NOMO-1 treated with dmso at 0.1 percent for 144 hours (cell line): ENCODE measurements around the gene SMIM10L2A.
"Not testable (repeated sequence)": the region's sequence is repeated elsewhere in the genome, so short reads cannot be mapped to it uniquely, and the experiment has no call there.

Experiments
- DNase-seq: peaks from one replicate; lab custom pipeline; 2025; ENCODE audit not compliant: unreplicated experiment; lab: John Stamatoyannopoulos, UW

SMIM10L2A gene

DNA sequence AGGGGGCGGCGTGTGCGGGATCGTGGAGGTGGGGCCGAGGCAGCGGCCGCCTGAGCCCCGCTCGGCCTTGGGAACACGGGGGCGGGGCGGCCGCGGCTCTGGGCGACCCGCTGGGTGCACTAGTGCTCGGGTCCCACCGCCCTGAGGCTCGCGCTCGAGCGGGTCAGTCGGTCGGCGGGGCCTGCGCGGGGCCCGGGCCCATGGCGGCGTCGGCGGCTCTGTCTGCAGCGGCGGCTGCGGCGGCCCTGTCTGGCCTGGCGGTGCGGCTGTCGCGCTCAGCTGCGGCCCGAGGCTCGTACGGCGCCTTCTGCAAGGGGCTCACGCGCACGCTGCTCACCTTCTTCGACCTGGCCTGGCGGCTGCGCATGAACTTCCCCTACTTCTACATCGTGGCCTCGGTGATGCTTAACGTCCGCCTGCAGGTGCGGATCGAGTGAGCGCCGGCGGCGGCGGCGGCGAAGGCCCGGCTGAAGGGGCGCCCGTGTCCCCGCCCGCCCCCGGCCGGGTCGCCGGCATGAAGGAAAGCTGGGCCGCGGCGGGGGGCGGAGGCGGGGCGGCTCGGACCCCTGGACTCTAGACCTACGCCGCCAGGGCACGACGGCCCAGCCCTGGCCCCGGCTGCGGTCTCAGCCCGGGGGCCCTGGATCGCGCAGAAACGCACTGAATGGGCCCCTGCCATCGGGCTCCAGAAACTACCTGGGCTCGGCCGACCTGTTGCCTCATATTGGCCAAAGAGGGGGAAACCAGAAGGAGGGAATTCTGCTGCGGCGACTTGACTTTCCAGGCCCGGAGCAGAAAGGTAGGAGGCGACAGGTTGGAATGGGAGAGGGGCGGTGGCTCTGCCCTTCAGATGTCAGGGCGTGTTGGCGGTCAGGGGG is at the start of gene SMIM10L2A:
Gene SMIM10L2A, plus strand, starts transcription at position 13 of the 878 bp plus-strand sequence. Its CDS starts 188 bp downstream, at position 201.
- DNase-seq = no peak

DNA sequence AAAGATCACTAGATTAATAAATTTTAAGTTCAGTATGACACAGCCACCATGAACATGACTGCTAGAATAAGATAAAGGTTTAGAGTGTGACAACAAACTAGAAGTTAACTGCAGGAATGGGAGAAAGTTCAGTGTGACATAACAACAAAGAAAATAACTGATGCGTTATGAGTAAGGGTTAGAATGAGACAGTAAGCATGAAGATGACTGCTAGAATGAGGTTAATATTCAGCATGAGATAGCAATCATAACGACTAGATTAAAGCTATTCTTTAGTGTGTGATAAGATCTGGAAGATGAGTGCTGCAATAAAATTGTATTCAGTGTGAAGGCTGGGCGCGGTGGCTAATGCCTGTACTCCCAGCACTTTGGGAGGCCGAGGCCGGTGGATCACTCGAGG is 48.4 kb upstream of the SMIM10L2A start:
- DNase-seq = no peak

DNA sequence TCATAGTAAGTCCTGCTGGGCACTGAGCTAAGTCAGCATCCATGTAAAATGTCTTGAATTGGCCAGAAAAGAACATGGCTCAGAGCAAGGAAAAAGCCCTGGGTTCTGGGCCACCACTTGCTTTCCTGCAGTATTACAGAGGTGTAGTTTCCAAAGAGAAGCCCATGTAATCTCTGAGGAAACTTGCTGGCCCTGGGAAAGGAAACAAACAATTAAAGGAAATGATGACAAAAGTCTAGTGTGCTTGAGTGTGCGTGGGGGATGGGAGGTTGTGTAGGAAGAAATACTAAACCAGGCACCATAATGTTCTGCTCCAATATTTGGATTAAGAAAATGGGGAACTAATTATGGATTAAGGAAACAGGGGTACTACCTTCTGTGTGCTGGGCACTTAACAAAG is 39.5 kb upstream of the SMIM10L2A start:
- no peak for DNase-seq

DNA sequence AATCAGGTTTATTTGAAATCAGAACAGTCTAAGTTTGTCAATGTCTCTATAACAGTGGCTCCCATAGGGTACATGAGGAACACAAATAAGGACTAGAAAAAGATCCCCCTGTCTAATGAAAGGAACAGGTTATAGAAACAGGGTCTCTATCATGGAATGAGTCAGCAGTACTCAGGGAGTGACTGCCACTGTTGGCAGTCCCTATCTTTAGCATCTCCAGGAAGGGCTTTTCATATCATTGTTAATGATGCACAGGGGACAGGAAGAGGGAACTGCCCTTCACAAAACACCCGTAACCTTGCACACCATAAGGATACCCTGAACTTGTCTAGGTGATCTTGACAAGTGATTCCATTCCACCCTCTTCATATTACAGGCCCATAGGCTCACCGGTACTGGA is 38.5 kb upstream of the SMIM10L2A start:
- no peak for DNase-seq

DNA sequence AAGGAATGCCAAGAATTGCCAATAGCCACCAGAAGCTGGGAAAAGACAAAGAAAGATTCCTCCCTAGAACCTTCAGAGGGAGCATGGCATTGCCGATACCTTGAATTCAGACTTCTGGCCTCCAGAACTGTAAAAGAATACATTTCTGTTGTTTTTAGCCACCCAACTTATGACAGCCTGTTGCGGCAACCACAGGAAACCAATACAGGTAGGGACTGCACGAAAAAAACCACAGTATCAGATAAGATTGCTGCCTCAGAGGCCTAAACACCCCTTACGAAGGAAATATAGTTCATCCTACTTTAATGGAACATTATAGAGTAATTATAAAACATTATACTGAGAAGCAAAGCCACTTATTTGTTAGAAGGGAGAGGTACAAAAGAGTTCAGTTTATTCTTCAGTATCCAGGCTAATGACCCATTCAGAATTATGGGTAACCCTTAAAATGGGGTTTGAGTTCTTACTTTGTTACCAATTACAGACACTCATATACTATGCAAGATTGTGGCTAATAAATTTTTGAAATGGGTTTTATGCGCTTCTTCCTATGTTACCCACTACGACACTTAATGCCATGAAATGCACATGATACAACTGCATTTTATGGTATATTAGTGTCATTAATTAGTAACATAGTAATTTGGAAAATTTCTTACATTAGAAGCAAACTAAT is 37.4 kb upstream of the SMIM10L2A start:
- no peak for DNase-seq

DNA sequence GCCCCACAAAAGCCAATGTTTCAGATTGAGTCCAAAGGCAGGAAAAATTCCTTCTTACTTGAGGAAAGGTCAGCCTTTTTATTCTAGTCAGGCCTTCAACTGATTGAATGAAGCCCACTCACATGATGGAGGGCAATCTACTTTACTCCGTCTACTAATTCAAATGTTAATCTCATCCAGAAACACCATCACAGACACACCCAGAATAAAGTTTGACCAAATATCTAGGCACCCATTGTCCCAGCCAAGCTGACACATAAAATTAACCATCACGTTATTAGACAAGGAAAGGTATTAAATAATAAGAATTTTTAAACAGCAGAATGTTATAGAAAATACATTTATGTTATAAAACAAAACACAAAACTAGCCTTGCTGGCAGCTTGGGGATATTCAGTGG is 32.9 kb upstream of the SMIM10L2A start:
- DNase-seq = no peak

DNA sequence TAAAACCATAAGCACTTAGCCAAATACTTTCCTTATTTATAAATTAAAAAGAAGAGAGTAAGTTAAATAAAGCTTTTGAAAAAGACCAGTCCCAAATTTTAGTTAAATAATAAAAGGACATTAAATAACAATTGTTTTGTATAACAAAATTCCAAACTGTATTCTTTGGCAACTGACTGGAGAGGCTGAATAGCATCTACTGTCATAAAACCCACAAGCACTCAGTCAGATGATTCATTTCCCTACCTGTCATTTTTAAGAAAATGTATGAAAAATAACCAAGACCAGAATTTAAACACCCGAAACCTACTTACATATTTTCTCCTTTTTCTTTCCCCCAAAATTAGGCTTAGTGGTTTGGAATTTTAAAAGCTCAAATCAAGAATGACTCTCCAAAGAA is 32.5 kb upstream of the SMIM10L2A start:
- DNase-seq = no peak

DNA sequence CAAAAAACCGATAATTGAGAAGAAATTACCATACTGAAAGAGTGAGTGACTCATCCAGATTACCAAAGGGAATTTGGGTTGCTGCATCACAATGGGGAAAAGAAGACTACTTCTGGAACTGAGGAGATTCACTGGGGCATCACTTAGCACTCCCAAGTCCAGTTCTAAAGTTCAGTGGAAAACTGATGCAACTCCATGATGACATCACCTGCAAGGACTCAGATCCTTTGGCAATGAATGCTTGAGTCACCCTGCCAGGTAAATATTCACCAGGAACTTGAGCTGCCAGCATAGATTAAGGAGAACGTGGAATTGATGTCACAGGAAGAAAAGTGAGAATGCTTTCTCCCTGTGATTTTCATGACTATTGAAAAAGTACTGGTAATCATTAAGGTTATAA is 32.0 kb upstream of the SMIM10L2A start:
- no peak for DNase-seq

DNA sequence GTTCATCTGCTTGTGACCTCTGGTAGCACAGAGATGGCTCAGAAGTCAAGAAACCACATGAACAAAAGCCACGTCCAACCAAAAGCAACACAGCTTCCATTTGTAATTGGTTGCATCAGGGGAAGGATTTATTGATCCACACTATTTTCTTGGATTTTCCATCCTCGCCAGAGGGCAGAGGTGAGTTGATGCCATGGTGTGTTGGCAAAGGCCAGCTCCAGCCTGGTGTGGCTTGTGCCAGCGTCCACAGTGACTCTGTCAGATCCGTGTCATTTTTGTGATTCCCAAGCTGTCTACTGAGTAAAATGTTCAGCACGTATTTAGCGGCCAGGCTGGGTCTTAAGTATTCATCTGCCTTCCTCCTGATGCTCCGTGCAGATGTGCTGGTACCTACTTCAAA is 30.0 kb upstream of the SMIM10L2A start:
- no peak for DNase-seq

DNA sequence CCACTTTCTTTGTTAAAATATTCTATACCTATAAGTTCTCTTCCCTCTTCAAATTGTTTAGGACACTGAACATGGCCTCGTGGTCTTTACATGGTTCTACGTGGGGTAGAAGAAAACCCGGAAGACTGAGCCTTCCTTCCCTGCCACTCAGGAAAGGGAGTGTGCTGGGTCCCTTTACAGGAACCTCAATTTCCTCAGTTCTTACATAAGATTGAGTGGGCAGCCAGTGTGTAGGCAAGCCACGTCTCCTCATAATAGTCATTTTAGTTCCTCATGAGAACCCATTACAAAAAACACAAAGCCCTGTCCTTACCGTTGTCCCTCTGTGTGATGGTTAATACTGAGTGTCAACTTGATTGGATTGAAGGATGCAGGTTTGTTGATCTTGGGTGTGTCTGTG is 28.7 kb upstream of the SMIM10L2A start:
- DNase-seq = no peak

DNA sequence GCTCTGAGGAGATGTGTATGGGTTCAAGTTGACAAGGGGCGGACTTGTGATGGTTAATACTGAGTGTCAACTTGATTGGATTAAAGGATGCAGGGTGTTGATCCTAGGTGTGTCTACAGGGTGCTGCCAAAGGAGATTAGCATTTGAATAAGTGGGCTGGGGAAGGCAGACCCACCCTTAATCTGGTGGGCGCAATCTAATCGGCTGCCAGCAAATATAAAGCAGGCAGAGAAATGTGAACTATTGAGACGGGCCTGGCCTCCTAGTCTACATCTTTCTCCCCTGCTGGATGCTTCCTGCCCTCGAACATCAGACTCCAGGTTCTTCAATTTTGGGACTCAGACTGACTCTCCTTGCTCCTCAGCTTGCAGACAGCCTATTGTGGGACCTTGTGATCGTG is 26.7 kb upstream of the SMIM10L2A start:
- no peak for DNase-seq

DNA sequence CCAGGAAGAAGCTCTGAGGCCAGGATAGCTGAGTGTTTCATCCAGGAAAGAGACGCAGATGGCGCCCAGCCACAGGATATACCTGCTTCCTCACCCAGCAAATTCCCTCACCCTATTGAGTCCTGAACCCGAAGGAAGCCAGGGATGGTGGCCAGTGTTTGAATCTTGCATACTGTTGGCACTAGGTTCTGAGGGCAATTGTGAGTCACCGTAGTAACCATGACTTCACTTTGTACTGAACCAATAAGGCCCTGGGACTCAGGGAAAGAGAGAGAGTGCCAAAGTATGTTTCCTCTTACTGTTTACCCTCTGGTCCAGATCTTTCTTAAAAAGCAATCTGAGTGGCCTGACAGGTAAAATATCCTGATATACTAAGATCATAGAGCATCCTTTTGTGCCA is 25.6 kb upstream of the SMIM10L2A start:
- no peak for DNase-seq

DNA sequence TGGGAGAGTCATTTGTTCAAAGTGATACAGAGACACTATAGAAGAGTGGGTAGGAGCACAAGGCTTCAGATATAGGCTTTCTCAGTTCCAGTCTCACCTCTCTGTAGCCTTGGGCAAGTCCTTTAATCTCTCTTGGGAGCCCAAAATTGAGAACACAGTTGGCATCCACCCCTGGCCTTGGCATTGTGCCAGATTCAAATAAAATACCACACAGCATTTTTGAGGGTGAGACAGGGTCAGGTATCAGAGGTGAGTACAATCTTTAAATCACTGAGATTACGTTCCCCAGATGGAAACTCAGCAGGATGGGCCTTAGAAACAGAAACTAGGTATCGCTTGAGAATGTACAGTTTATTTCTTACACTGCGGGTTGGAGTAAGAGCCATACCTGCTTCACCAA is 25.2 kb upstream of the SMIM10L2A start:
- no peak for DNase-seq

DNA sequence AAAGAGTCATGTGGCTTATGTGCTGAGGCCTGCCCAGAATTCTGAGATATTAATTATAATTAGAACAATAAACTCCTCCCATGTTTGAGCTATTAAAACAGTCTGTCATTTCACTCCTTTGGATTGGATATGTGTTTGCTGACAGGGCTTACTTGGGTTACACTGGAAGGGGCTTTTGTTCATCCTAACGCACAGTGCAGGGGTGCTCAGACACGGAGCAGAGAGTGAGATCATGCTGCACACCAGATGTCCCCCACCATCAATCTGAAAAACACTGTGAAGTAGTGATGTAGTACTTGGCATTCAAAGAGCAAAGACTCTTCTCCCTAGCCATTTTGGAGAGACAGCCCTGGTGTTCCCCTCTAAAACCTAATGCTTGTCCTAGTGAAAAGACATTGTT is 24.1 kb upstream of the SMIM10L2A start:
- no peak for DNase-seq

DNA sequence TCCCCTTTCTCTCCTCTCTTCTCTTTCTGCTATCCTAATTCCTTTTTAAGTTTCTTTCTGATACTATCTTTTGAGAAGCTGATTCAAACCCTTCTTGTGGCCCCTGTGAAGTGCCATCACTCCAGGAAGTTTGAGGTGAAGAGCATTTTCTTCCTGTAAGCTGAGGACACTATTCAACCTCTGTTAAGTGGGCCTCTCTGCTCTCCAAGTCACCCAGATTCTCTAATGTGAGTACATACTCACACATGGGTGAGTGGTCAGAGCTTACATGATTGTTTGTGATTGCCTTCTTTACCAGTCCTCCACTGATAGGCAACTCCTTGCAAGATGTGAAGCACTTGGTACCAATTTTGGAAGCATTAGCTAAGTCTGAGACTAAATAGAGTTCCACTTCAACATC is 18.4 kb upstream of the SMIM10L2A start:
- no peak for DNase-seq

DNA sequence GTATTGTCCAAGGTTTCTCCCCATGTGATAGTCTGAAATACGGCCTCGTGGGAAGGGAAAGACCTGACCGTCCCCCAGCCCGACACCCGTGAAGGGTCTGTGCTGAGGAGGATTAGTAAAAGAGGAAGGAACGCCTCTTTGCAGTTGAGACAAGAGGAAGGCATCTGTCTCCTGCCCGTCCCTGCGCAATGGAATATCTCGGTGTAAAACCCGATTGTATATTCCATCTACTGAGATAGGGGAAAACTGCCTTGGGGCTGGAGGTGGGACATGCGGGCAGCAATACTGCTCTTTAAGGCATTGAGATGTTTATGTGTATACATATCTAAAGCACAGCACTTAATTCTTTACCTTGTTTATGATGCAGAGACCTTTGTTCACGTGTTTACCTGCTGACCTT is 15.3 kb upstream of the SMIM10L2A start:
- DNase-seq = not testable (repeated sequence)

DNA sequence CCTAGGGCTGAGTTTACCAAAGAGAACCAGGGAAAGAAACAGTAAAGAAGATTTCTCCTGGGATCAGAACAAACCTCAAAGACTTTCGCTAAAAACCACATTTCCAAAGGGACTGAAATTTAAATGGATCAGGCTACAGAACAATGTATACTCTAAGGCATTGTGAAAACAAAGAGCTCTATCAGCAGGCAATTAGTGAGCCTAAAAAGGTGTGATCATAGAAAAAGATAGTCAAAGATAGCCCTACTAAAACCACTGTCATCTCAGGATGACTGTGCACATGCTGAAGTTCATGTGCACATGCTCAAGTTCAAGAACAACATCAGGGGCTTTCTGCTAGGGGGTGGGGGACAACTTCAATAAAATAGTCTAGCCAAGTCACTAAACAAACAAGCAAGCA is 12.9 kb upstream of the SMIM10L2A start:
- DNase-seq = no peak

DNA sequence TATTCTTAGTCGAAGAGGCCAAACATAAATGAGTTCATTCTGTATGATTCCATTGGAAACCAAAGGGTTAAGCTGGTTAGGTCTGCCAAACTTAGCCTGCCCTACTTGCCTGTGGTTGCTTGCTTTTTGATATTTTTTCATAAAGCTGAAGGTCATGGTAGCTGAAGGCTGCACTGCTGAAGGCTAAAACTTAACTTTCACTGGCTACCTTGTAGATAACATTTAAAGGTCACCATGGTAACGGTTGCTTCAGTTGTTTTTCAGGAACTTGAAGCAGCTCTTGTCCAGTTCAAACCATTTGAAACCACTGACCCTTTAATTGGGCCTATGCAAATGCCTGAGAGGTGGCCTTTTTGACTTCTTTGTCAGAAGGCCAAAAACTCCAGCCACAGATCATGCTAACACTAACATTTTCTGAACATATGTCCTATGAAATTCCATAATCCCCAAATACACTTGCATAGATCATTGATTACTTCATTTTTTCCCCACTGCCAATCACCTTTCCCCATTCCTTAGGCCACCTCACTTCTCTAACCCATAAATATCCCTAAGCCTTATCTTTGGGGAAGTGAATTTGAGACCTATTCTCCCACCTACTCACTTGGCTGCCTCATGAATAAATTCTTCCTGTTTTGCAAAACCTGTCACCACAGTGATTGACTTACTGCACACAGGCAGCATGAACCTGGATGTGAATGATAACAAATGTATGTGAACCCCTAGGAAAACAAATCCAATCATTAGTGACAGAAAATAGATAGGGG is 10.7 kb upstream of the SMIM10L2A start:
- DNase-seq = no peak

DNA sequence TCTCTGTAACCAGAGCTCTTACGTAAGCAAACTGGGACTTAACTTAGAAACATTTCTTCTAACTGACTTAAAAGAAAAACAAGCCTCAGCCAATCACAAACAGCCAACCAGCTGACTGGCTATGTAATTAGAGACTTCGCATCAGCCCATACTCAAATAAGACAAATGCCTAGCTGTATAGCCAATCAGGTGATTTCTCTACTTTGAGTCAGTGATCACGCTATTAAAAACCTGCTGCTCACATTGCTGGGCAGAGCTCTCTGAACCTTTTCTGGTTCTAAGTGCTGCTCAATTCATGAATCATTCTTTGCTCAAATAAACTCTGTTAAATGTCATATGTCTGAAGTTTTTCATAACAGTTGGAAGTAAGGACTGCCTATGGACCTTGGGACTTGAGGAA is 9.9 kb upstream of the SMIM10L2A start:
- no peak for DNase-seq

DNA sequence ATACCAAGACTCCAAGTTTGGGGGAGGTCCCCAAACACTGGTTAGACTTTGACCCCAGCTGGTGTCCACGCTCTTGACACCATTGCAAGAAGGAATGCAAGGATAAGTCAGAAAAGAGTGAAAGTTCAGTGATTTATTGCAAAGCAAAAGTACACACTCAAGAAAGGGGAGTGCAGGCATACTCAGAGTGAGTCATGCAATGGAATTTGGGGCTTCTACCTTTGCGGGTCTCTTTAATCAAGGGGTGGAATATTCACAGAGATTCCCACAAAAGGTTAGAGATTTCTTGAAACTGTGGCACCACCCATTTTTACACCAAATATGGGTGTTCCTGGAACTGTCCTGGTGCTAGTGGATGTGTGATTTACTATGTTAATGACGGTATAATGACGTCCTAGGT is 5.2 kb upstream of the SMIM10L2A start:
- DNase-seq = no peak

DNA sequence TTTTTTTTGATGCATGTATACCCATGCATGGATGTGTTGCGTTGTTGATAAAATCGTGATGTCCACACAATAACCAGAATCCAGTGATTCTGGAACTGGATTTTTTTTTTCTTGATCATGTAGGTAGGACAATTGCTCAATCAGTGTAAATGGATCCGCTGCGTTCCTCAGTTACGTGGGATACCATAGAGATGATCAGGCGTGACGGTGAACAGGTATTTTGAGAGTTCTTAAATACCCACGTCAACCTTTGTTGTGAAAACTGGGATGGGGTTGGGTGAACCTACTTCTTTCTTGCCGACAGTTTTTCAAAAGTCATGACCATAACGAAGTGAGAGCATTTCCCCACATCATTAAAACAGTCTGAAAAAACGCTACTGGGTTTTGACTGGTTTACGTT is 913 bp upstream of the SMIM10L2A start:
- no peak for DNase-seq

DNA sequence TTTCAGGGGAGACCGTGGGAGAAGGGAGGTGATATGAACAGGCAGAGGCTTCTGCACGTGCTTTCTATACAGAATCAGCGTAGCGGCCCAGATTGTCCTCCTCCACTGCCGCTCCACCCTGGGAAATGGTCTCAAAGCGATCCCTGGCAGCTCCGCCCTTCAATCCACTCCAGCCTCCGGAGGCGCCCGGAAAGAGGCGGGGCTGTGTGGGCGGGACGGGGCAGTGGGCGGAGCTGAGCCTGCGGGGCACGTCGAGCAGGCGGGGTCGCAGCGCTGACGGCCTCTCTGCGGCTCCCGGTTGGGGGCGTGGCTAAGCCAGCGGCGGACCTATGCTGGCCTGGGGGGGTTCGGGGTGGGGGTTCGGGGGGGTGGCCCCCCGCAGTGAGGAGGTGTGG is 210 bp upstream of the SMIM10L2A start:
- peak; percentile 42 for DNase-seq
